ENCODE measurements around the gene ATAD5.

- TF ChIP-seq CTCF (CRISPR knock-in tag; IDR thresholded peaks at IDR 0.05) (no peak), POLR2A (IDR thresholded peaks at IDR 0.05; ENCODE audit: insufficient read depth in 1 of 2, low read depth in 2 of 2, low read length in 2 of 2) (no peak), ZNF83 (CRISPR knock-in tag; IDR thresholded peaks at IDR 0.05; ENCODE audit: borderline replicate concordance) (no peak), MED1 (CRISPR knock-in tag; IDR thresholded peaks at IDR 0.05) (no peak), RBFOX2 (IDR thresholded peaks at IDR 0.05; ENCODE audit: low read depth, low read length) (no peak), RAD21 (CRISPR knock-in tag; IDR thresholded peaks at IDR 0.05) (no peak), ZBTB37 (CRISPR knock-in tag; IDR thresholded peaks at IDR 0.05) (no peak)
- TF ChIP-seq, protein P1, sequence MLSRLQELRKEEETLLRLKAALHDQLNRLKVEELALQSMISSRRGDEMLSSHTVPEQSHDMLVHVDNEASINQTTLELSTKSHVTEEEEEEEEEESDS (CRISPR knock-in tag; IDR thresholded peaks at IDR 0.05; ENCODE audit: borderline replicate concordance), result no peak
Observed at GRCh38 chr17:30869005-30869404, 37.2 kb downstream of the ATAD5 start.

All from HepG2 (cell line).